PFSK-1 (cell line): ENCODE measurements around the gene FGD1.

Experiments
- POLR2AphosphoS5 ChIP-seq: IDR thresholded peaks from 2 replicates; pipeline ENCODE4 v1.6.1; 2012; ENCODE audit warnings: low read depth, mild to moderate bottlenecking, control low read depth, low read length, moderate library complexity
- TAF1 ChIP-seq: IDR thresholded peaks from 2 replicates; pipeline ENCODE4 v1.6.1; 2012; ENCODE audit warnings: low read length, control low read depth, borderline replicate concordance; ENCODE audit not compliant: insufficient read depth
- TF ChIP-seq, protein P1 (sequence below), 2 experiments: IDR thresholded peaks; 2 replicates each; pipeline versions ENCODE4 v1.6.1 to v1.8.0; 2011 to 2012; ENCODE audit warnings: low read depth in 2 of 2, low read length in 2 of 2, control low read depth in 1 of 2, inconsistent platforms in 1 of 2, mild to moderate bottlenecking in 1 of 2, moderate library complexity in 1 of 2; ENCODE audit not compliant: insufficient read depth in 1 of 2

- TF ChIP-seq TAF1, result no peak
- TF ChIP-seq, protein P1, sequence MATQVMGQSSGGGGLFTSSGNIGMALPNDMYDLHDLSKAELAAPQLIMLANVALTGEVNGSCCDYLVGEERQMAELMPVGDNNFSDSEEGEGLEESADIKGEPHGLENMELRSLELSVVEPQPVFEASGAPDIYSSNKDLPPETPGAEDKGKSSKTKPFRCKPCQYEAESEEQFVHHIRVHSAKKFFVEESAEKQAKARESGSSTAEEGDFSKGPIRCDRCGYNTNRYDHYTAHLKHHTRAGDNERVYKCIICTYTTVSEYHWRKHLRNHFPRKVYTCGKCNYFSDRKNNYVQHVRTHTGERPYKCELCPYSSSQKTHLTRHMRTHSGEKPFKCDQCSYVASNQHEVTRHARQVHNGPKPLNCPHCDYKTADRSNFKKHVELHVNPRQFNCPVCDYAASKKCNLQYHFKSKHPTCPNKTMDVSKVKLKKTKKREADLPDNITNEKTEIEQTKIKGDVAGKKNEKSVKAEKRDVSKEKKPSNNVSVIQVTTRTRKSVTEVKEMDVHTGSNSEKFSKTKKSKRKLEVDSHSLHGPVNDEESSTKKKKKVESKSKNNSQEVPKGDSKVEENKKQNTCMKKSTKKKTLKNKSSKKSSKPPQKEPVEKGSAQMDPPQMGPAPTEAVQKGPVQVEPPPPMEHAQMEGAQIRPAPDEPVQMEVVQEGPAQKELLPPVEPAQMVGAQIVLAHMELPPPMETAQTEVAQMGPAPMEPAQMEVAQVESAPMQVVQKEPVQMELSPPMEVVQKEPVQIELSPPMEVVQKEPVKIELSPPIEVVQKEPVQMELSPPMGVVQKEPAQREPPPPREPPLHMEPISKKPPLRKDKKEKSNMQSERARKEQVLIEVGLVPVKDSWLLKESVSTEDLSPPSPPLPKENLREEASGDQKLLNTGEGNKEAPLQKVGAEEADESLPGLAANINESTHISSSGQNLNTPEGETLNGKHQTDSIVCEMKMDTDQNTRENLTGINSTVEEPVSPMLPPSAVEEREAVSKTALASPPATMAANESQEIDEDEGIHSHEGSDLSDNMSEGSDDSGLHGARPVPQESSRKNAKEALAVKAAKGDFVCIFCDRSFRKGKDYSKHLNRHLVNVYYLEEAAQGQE (IDR thresholded peaks at IDR 0.05; ENCODE audit: insufficient read depth in 1 of 2, low read depth in 2 of 2, low read length in 2 of 2), result no peak
- TF ChIP-seq POLR2AphosphoS5, result no peak
Observed at GRCh38 chrX:54496936-54497335, 902 bp upstream of the FGD1 start.
